Trophoblast cell (in vitro differentiated cells and primary cell): ENCODE results near the gene GALNT18.

Source experiments
- DNase-seq, 2 donors: peaks; one replicate each; pipeline ENCODE4 v3.0.0-alpha.2; 2016
- H2AFZ ChIP-seq: 2 replicates; pipeline ENCODE4 v1.6.1; 2013; ENCODE audit warnings: low read length, moderate library complexity, mild to moderate bottlenecking; ENCODE audit not compliant: insufficient read depth, poor library complexity
- H2AK5ac ChIP-seq: 2 replicates; pipeline ENCODE4 v1.6.1; 2013; ENCODE audit warnings: mild to moderate bottlenecking, low read length
- H2BK120ac ChIP-seq: 2 replicates; pipeline ENCODE4 v1.6.1; 2013; ENCODE audit warnings: low read length, mild to moderate bottlenecking, moderate library complexity; ENCODE audit not compliant: insufficient read depth, poor library complexity
- H2BK12ac ChIP-seq: 2 replicates; pipeline ENCODE4 v1.6.1; 2013; ENCODE audit warnings: mild to moderate bottlenecking, low read length, moderate library complexity
- H2BK5ac ChIP-seq: 2 replicates; pipeline ENCODE4 v1.6.1; 2013; ENCODE audit warnings: low read length, low read depth, moderate library complexity, mild to moderate bottlenecking; ENCODE audit not compliant: poor library complexity
- H3K14ac ChIP-seq: 2 replicates; pipeline ENCODE4 v1.6.1; 2013; ENCODE audit warnings: mild to moderate bottlenecking, low read length
- H3K18ac ChIP-seq: 2 replicates; pipeline ENCODE4 v1.6.1; 2013; ENCODE audit warnings: mild to moderate bottlenecking, low read length
- H3K23ac ChIP-seq: 2 replicates; pipeline ENCODE4 v1.6.1; 2013; ENCODE audit warnings: low read length
- H3K27ac ChIP-seq: 2 replicates; pipeline ENCODE4 v1.5.1; 2013; ENCODE audit warnings: low read depth, mild to moderate bottlenecking, inconsistent platforms, low read length, moderate library complexity
- H3K27me3 ChIP-seq: 2 replicates; pipeline ENCODE4 v1.6.1; 2013; ENCODE audit warnings: inconsistent platforms, mild to moderate bottlenecking, low read length, moderate library complexity; ENCODE audit not compliant: insufficient read depth
- H3K36me3 ChIP-seq, 2 experiments: 1 replicate in 1 of 2; 2 replicates in 1 of 2; pipeline ENCODE4 v1.6.1; 2013; ENCODE audit warnings: low read length in 2 of 2, mild to moderate bottlenecking in 2 of 2, moderate library complexity in 1 of 2; ENCODE audit not compliant: insufficient read depth in 2 of 2, control insufficient read depth in 1 of 2
- H3K4ac ChIP-seq: 2 replicates; pipeline ENCODE4 v1.6.1; 2013; ENCODE audit warnings: low read depth, mild to moderate bottlenecking, low read length, moderate library complexity
- H3K4me1 ChIP-seq, 2 experiments: 1 replicate in 1 of 2; 2 replicates in 1 of 2; pipeline ENCODE4 v1.6.1; 2013; ENCODE audit warnings: low read length in 2 of 2, mild to moderate bottlenecking in 2 of 2, moderate library complexity in 1 of 2; ENCODE audit not compliant: insufficient read depth in 2 of 2, control insufficient read depth in 1 of 2
- H3K4me2 ChIP-seq: 2 replicates; pipeline ENCODE4 v1.6.1; 2013; ENCODE audit warnings: inconsistent platforms, mild to moderate bottlenecking, low read length, moderate library complexity
- H3K4me3 ChIP-seq: 2 replicates; pipeline ENCODE4 v1.5.1; 2013; ENCODE audit warnings: mild to moderate bottlenecking, low read depth, low read length, inconsistent platforms
- H3K79me1 ChIP-seq: one replicate; pipeline ENCODE4 v1.6.1; 2013; ENCODE audit warnings: low read length
- H3K79me2 ChIP-seq: 2 replicates; pipeline ENCODE4 v1.6.1; 2013; ENCODE audit warnings: low read length, mild to moderate bottlenecking; ENCODE audit not compliant: control insufficient read depth, insufficient read depth, poor library complexity
- H3K9ac ChIP-seq: 2 replicates; pipeline ENCODE4 v1.6.1; 2013; ENCODE audit warnings: mild to moderate bottlenecking, low read length
- H3K9me3 ChIP-seq: 2 replicates; pipeline ENCODE4 v1.6.1; 2013; ENCODE audit warnings: low read depth, mild to moderate bottlenecking, control low read depth, inconsistent platforms, low read length; ENCODE audit not compliant: insufficient read depth
- H4K12ac ChIP-seq: 2 replicates; pipeline ENCODE4 v1.6.1; 2013; ENCODE audit warnings: low read depth, mild to moderate bottlenecking, low read length, moderate library complexity
- H4K8ac ChIP-seq: 2 replicates; pipeline ENCODE4 v1.6.1; 2013; ENCODE audit warnings: low read depth, mild to moderate bottlenecking, low read length, moderate library complexity
- H4K91ac ChIP-seq: one replicate; pipeline ENCODE4 v1.6.1; 2013; ENCODE audit warnings: low read depth, mild to moderate bottlenecking, low read length, moderate library complexity
- WGBS: extraction: QIAGEN DNeasy Blood & Tissue Kit; methylation state at CpG from one replicate; pipeline ENCODE4 v1.1.7; 2013; ENCODE audit warnings: missing lambda C conversion rate; ENCODE audit not compliant: insufficient read length, insufficient coverage; ENCODE audit errors: extremely low coverage; 5-methylcytosine and 5-hydroxymethylcytosine counted together

Gene GALNT18

DNA sequence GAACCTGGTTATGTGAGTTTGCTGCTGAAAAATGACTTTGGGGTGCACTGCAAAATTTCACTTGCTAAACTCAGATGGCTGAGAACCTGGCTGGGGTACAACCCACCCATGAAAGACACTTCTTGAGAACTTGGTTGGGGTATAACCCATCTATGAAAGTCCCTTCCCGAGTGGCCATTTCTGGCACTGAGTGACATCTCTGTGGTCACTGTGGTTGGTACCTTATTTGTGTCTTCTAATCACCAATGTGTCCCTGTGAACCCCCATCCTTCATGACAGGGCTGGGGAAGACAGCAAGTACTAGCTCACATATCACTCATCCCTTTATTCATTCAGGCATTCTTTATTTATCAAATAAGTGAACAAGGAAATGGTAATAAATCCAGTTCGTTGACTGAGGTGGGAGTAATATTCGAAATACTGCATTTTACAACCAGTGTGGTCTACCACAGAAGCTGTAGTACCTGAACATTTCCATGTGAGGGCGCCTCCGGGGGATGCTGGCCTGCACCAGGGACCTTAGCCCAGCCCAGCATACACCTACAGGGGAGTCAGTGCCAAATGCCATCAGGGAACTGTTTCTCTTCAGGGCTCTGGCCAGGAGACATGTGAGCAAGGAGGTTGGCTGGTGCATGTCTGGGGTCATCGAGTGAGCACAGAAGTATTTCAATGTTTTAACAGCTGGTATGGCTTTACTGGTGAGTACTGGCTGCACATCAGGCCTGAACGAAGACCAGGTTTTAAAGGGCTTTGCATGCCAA lies 390.8 kb downstream of the GALNT18 start:
- no peaks in the 10 kb centered on the region for H3K79me2 ChIP-seq
- H4K12ac ChIP-seq = no peak overlapping the region
- no peak overlapping the region for H2AK5ac ChIP-seq
- H3K4me2 ChIP-seq = no peak overlapping the region
- H3K18ac ChIP-seq = no peak overlapping the region
- H2BK5ac ChIP-seq = no peak overlapping the region
- H4K8ac ChIP-seq = no peak overlapping the region
- H2AFZ ChIP-seq = no peak overlapping the region
- no peak overlapping the region for H3K9ac ChIP-seq
- no peak overlapping the region for H2BK12ac ChIP-seq
- H3K9me3 ChIP-seq = peaks cover 2% of the 10 kb centered on the region
- no peaks in the 10 kb centered on the region for H3K36me3 ChIP-seq
- no peak overlapping the region for H3K4me3 ChIP-seq
- no peaks in the 10 kb centered on the region for H3K4me1 ChIP-seq
- H3K27ac ChIP-seq = no peak overlapping the region
- H3K27me3 ChIP-seq = no peaks in the 10 kb centered on the region
- no peak overlapping the region for H3K4ac ChIP-seq
- no peak overlapping the region for H4K91ac ChIP-seq
- no peak overlapping the region for H2BK120ac ChIP-seq
- H3K23ac ChIP-seq = no peak overlapping the region
- no peak overlapping the region for H3K14ac ChIP-seq
- WGBS = no CpG with 5 or more reads among the region's 7 CpGs
- H3K79me1 ChIP-seq = no peaks in the 10 kb centered on the region
- peak in 1 of 2 donors; percentile 22 for DNase-seq

DNA sequence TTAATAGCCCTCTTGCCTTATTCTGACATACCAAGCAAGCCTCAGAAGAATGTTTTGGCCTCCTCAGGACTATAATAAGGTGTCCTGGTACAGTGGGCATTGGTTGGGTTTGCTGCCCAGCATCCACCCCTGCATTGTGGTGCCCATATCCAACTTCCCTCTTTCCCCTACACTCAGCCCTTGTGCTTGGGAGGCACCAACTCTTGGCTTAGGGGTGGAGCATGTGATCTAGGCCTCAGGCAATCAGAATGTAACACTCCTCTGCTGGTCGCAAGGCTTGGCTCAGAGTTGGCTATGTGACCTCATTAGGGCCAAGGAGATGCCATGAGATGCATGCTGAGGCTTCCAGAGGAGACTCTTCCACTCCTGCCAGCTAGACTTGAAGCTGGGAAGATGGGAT lies 391.7 kb downstream of the GALNT18 start:
- Histone ChIP-seq H3K14ac (no peak overlapping the region), H2BK120ac (no peak overlapping the region), H3K23ac (no peak overlapping the region), H3K4me1 (no peaks in the 10 kb centered on the region), H3K9me3 (peaks cover 2% of the 10 kb centered on the region), H3K4ac (no peak overlapping the region), H3K4me3 (no peak overlapping the region), H4K12ac (no peak overlapping the region), H3K79me1 (no peaks in the 10 kb centered on the region), H3K36me3 (no peaks in the 10 kb centered on the region), H3K4me2 (no peak overlapping the region), H3K27me3 (no peaks in the 10 kb centered on the region), H2AFZ (no peak overlapping the region), H3K27ac (no peak overlapping the region), H3K79me2 (no peaks in the 10 kb centered on the region), H3K9ac (no peak overlapping the region), H4K8ac (no peak overlapping the region), H2AK5ac (no peak overlapping the region), H2BK12ac (no peak overlapping the region), H3K18ac (no peak overlapping the region), H4K91ac (no peak overlapping the region), H2BK5ac (no peak overlapping the region)
- WGBS = no CpG with 5 or more reads among the region's 1 CpG
- DNase-seq = no peak

DNA sequence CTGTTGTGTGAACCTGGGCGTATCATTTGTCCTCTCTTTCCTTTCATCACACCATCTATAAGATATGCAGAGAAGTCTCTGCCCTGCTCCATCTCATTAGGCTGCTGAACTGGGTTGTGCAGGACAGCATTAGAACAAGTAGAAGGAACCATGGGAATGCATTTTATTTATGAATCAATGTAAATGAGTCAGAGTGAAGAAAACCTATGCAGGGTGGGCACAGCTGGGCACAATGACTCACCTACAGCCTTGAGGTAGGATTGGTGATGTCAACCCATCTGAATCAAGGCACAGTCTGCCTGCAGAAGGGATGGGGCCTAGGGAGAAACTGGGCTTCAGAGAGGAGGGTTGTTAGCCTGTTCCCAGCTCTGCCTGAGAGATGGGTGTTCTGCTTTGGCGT lies 392.2 kb downstream of the GALNT18 start:
- Histone ChIP-seq H3K4me2 (no peak overlapping the region), H3K27me3 (no peaks in the 10 kb centered on the region), H2AFZ (no peak overlapping the region), H4K91ac (no peak overlapping the region), H4K8ac (no peak overlapping the region), H2BK5ac (no peak overlapping the region), H3K4ac (no peak overlapping the region), H2BK120ac (no peak overlapping the region), H3K79me1 (no peaks in the 10 kb centered on the region), H2AK5ac (no peak overlapping the region), H2BK12ac (no peak overlapping the region), H3K14ac (no peak overlapping the region), H3K4me3 (no peak overlapping the region), H3K27ac (no peak overlapping the region), H4K12ac (no peak overlapping the region), H3K79me2 (no peaks in the 10 kb centered on the region), H3K18ac (no peak overlapping the region), H3K9ac (no peak overlapping the region), H3K4me1 (no peaks in the 10 kb centered on the region), H3K36me3 (no peaks in the 10 kb centered on the region), H3K23ac (no peak overlapping the region), H3K9me3 (peaks cover 2% of the 10 kb centered on the region)
- WGBS = no CpG with 5 or more reads among the region's 2 CpGs
- DNase-seq = no peak

DNA sequence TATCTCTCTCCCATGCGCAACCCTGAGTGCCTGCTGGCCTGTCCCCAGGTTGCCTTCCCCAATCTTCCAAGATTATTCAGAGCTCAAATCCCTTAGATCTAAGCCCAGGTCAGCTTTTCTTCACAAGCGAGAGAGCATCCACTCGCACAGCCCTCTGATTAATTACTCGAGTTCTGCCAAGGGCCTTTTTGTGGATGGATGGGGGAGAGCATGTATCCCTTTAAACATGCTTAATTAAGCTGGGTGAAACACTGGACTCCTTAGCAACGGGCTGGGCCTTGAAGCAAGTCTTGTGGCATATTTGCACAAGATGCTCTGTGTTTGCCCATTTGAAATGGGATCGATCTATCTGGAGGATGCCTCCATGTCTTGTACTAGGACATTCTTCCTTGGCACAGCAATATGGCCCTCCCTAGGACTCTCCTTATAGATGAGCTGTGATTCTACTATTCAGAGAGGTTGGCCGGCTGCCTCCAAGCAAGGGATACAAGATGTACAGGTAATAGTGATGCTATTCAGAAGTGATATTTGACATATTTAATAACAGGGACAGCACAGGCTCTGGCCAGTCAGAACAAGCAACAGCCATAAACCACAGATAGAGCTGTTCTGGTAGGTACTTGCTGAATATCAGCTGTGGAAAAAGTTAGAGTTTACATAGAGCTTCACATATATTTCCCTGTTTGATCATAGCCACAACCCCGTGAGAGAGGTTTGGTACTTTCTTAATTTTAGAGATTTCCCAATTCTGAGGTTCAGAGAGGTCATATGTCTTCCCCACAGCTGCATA lies 394.3 kb downstream of the GALNT18 start:
- H3K4me3 ChIP-seq = no peak overlapping the region
- no peak for DNase-seq
- WGBS = no CpG with 5 or more reads among the region's 8 CpGs
- no peak overlapping the region for H4K12ac ChIP-seq
- no peaks in the 10 kb centered on the region for H3K4me1 ChIP-seq
- H3K9me3 ChIP-seq = peaks cover 4% of the 10 kb centered on the region
- no peak overlapping the region for H2BK120ac ChIP-seq
- no peak overlapping the region for H3K23ac ChIP-seq
- no peaks in the 10 kb centered on the region for H3K79me1 ChIP-seq
- no peak overlapping the region for H3K4ac ChIP-seq
- H3K9ac ChIP-seq = no peak overlapping the region
- H3K79me2 ChIP-seq = no peaks in the 10 kb centered on the region
- H4K91ac ChIP-seq = no peak overlapping the region
- no peak overlapping the region for H3K27ac ChIP-seq
- H3K18ac ChIP-seq = no peak overlapping the region
- H2BK5ac ChIP-seq = no peak overlapping the region
- no peak overlapping the region for H3K4me2 ChIP-seq
- no peak overlapping the region for H4K8ac ChIP-seq
- no peaks in the 10 kb centered on the region for H3K27me3 ChIP-seq
- H2BK12ac ChIP-seq = no peak overlapping the region
- H2AK5ac ChIP-seq = no peak overlapping the region
- H2AFZ ChIP-seq = no peak overlapping the region
- H3K36me3 ChIP-seq = no peaks in the 10 kb centered on the region
- H3K14ac ChIP-seq = no peak overlapping the region
